ENCODE measurements around the gene RPUSD2. TPM values are rescaled to one million over a fixed set of nuclear protein-coding genes. Genes with fewer than 3 reads are reported as not detected.
A peak's percentile ranks its signal among the peaks of the same experiment; 100 is the strongest.

Gene RPUSD2
- polyA plus RNA-seq, 3 donors = 1.1 to 6.3 (median 4.3) TPM

GRCh38 chr15:40543082-40543481, 26.0 kb upstream of the RPUSD2 start:
- no CpG with 5 or more reads among the region's 3 CpGs for WGBS (ENCODE audit: insufficient coverage)
- intact Hi-C loops (cut with micrococcal nuclease) = loop anchor here in 1 of 2 donors (5.0 kb wide), 1 partner anchor 619 kb away; no protein-coding TSS in a partner anchor
- no peak overlapping the region for H3K27ac Mint-ChIP-seq
- H3K4me3 Mint-ChIP-seq = peak overlapping the region in 1 of 2 donors; percentile 47
- Histone ChIP-seq H3K27ac (ENCODE audit: low read depth in 1 of 2, low read length in 2 of 2) (no peak overlapping the region), H2AFZ (ENCODE audit: insufficient read depth, low read depth, low read length, poor library complexity, severe bottlenecking) (no peak overlapping the region), H3K79me2 (ENCODE audit: insufficient read depth, low read length) (no peaks in the 10 kb centered on the region), H4K20me1 (ENCODE audit: insufficient read depth, low read length) (no peaks in the 10 kb centered on the region), H3K9ac (ENCODE audit: insufficient read depth, low read length, poor library complexity, severe bottlenecking) (no peak overlapping the region), H3K27me3 (ENCODE audit: control insufficient read depth in 2 of 2, insufficient read depth in 2 of 2, low read length in 2 of 2) (no peaks in the 10 kb centered on the region), H3K4me2 (replicated peaks; ENCODE audit: extremely low read depth, low read length, poor library complexity, severe bottlenecking) (no peak overlapping the region), H3K4me1 (ENCODE audit: control insufficient read depth in 1 of 2, insufficient read depth in 2 of 2, low read length in 2 of 2) (peaks cover 4 to 8% of the 10 kb centered on the region in 2 donors), H3K9me3 (replicated peaks in 1 of 2; ENCODE audit: control insufficient read depth in 1 of 2, insufficient read depth in 1 of 2, low read length in 2 of 2) (no peaks in the 10 kb centered on the region), H3K36me3 (replicated peaks in 1 of 2; ENCODE audit: control insufficient read depth in 1 of 2, insufficient read depth in 2 of 2, low read length in 2 of 2) (peaks cover 12 to 15% of the 10 kb centered on the region in 2 donors), H3K4me3 (replicated peaks in 1 of 3; ENCODE audit: low read depth in 2 of 3, low read length in 3 of 3) (no peak overlapping the region)
- peaks cover 21% of the 10 kb centered on the region for H3K4me1 Mint-ChIP-seq
- TF ChIP-seq, protein P1, sequence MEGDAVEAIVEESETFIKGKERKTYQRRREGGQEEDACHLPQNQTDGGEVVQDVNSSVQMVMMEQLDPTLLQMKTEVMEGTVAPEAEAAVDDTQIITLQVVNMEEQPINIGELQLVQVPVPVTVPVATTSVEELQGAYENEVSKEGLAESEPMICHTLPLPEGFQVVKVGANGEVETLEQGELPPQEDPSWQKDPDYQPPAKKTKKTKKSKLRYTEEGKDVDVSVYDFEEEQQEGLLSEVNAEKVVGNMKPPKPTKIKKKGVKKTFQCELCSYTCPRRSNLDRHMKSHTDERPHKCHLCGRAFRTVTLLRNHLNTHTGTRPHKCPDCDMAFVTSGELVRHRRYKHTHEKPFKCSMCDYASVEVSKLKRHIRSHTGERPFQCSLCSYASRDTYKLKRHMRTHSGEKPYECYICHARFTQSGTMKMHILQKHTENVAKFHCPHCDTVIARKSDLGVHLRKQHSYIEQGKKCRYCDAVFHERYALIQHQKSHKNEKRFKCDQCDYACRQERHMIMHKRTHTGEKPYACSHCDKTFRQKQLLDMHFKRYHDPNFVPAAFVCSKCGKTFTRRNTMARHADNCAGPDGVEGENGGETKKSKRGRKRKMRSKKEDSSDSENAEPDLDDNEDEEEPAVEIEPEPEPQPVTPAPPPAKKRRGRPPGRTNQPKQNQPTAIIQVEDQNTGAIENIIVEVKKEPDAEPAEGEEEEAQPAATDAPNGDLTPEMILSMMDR (IDR thresholded peaks at IDR 0.05) = no peak
- peaks cover 0 to 4% (median 0%) of the 10 kb centered on the region in 3 donors for H3K27me3 Mint-ChIP-seq (ENCODE audit: low read depth in 3 of 3)
- H3K9me3 Mint-ChIP-seq = no peaks in the 10 kb centered on the region
- H3K36me3 Mint-ChIP-seq = peaks cover 17 to 29% of the 10 kb centered on the region in 2 donors
- no peak for DNase-seq

- Histone ChIP-seq H3K27ac (ENCODE audit: low read depth in 1 of 2, low read length in 2 of 2) (no peak overlapping the region), H2AFZ (ENCODE audit: insufficient read depth, low read depth, low read length, poor library complexity, severe bottlenecking) (no peak overlapping the region), H3K27me3 (ENCODE audit: control insufficient read depth in 2 of 2, insufficient read depth in 2 of 2, low read length in 2 of 2) (no peaks in the 10 kb centered on the region), H3K4me2 (replicated peaks; ENCODE audit: extremely low read depth, low read length, poor library complexity, severe bottlenecking) (no peak overlapping the region), H3K36me3 (replicated peaks in 1 of 2; ENCODE audit: control insufficient read depth in 1 of 2, insufficient read depth in 2 of 2, low read length in 2 of 2) (peaks cover 13 to 19% of the 10 kb centered on the region in 2 donors), H3K79me2 (ENCODE audit: insufficient read depth, low read length) (no peaks in the 10 kb centered on the region), H3K4me3 (replicated peaks in 1 of 3; ENCODE audit: low read depth in 2 of 3, low read length in 3 of 3) (no peak overlapping the region), H3K4me1 (ENCODE audit: control insufficient read depth in 1 of 2, insufficient read depth in 2 of 2, low read length in 2 of 2) (peaks cover 4 to 8% of the 10 kb centered on the region in 2 donors), H4K20me1 (ENCODE audit: insufficient read depth, low read length) (no peaks in the 10 kb centered on the region), H3K9ac (ENCODE audit: insufficient read depth, low read length, poor library complexity, severe bottlenecking) (no peak overlapping the region), H3K9me3 (replicated peaks in 1 of 2; ENCODE audit: control insufficient read depth in 1 of 2, insufficient read depth in 1 of 2, low read length in 2 of 2) (no peaks in the 10 kb centered on the region)
- TF ChIP-seq, protein P1 (IDR thresholded peaks at IDR 0.05) = no peak
- Mint-ChIP-seq H3K27me3 (ENCODE audit: low read depth in 3 of 3) (peaks cover 0 to 4% (median 0%) of the 10 kb centered on the region in 3 donors), H3K27ac (peak overlapping the region in 2 of 7 donors; percentile 28 to 46), H3K4me1 (peaks cover 21% of the 10 kb centered on the region), H3K9me3 (no peaks in the 10 kb centered on the region), H3K4me3 (no peak overlapping the region), H3K36me3 (peaks cover 22 to 32% of the 10 kb centered on the region in 2 donors)
- peak in 1 of 3 donors; percentile 17 for DNase-seq
- intact Hi-C loops (cut with micrococcal nuclease) = loop anchor here in 1 of 2 donors (5.0 kb wide), 1 partner anchor 619 kb away; no protein-coding TSS in a partner anchor
- WGBS (ENCODE audit: insufficient coverage) = 80% methylated on average over 1 of the region's 5 CpGs
Observed at GRCh38 chr15:40543631-40544294, 25.3 kb upstream of the RPUSD2 start.
